DMS114 treated with DMSO at 0.1 percent for 48 hours (cell line): Measurements from ENCODE around the gene TEKT5.
A peak's percentile ranks its signal among the peaks of the same experiment; 100 is the strongest.

Experiments used
- DNase-seq: peaks from one replicate; lab custom pipeline; 2025; ENCODE audit not compliant: unreplicated experiment; lab: John Stamatoyannopoulos, UW

Gene TEKT5

GRCh38 chr16:10581507-10581906, 113.2 kb downstream of the TEKT5 start:
- no peak for DNase-seq

GRCh38 chr16:10580883-10581247, 113.9 kb downstream of the TEKT5 start:
- no peak for DNase-seq

GRCh38 chr16:10579965-10580882, 114.5 kb downstream of the TEKT5 start, which contains the start of gene EMP2:
Gene EMP2 (minus strand): TSS chr16:10580598. CDS start chr16:10547617, 32,981 bp downstream.
- DNase-seq, result peak; percentile 48

- DNase-seq, result no peak
Measured at GRCh38 chr16:10579575-10579964, 115.2 kb downstream of the TEKT5 start.

GRCh38 chr16:10578474-10579316, 116.0 kb downstream of the TEKT5 start:
- no peak for DNase-seq
